Hypothalamus (tissue), 51 donors: ENCODE results near the gene PARVA.
A peak's percentile ranks its signal among the peaks of the same experiment; 100 is the strongest.

ENCODE experiments used
- DNase-seq, 51 donors: peaks; one replicate each; lab custom pipeline; 2025; lab: John Stamatoyannopoulos, UW

The PARVA gene

DNA sequence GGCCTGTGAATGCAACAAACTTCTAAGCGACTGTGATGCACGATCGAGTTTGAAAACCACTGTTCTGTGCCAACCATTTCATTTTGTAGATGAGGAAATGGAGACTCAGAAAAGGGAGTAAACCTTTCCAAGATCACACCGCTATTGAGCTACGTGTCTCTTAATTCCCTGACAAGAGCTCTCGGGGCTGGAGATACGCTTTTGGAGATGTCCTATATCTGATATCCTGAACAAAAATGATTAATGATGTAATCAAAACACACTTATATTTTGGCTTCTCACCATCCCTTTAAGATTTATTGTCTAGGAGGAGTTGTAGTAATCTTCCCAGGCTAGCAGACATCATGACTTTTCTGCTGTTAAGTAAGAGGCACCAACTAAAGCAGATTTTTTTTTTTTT lies 1.7 kb upstream of the PARVA start:
- DNase-seq, result no peak

DNA sequence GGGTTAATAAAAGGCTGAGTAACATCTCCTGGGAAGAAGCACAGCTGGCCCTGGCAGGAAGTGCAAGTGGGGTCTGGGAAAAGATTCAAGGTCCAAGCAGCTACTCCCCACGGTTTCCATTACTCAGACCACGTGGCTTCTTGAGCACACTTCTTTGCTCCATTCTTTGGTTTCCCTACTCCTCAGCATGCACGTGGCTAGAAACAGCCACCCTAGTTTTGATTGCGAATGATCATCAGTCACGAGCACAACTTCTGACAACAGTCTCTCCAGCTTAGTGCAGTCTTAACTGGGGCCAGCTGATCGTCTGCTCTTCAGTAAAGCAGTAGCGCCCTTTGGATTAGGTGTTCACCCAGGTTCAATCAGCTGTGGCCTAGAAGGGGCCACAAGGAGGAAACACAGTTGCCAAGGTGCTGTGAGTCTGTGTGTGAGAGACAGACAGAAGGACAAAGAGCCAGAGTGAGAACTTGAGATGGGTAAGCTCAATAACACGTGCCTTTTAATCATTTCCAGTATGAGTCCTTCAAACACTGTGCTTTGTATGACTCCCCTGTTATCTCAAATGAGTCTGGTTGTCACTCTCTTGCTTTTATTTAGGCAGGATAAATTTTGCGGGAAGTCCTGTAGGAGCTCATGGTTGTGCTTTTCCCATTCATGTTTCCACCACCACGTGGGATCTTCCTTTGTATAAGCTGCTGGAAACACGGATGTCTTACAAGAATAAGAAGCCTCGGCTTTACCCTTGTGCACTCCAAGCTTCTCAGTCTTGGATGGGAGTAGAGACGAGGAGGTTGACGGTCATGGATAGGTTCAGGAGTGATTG lies 901 bp upstream of the PARVA start:
- DNase-seq, result no peak

DNA sequence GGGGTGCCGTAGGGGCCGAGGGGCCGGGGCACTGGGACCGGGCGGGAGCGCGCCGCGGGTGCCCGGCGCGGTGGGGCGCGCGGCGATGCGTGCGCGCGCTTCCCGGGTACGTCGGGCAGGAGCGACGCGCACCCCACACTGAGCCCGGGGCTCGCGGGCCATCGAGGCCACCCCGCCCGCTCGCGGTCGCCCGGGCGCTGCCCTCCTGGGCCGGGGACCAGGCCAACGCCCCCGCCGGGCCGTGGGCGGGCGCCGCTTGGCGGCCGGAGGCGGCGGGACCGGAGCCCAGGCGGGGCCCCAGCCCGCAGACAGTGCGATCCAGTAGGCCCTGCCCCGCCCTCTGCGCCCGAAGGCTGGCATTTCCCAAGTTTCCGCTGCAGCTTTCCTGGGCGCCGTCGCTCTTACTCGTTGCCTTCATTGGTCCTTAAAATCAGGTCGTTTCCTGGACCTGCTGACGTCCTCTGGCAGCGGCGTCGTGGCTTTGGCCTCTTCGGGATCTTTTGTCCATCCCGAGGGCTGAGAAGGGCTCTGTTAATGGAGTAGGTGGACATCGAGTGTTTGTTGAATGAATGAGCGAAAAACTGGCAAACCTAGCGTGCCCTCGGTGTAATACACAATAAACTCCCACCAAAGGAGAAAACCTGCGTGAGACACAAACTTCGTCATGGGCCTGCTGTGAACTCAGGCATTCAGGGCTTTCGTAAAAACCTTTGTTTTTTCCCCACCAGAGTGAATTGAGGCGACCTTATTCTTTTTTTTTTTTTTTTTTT lies 638 bp downstream of the PARVA start:
- peak in 30 of 51 donors; percentile 11 to 78 (median 34) for DNase-seq

DNA sequence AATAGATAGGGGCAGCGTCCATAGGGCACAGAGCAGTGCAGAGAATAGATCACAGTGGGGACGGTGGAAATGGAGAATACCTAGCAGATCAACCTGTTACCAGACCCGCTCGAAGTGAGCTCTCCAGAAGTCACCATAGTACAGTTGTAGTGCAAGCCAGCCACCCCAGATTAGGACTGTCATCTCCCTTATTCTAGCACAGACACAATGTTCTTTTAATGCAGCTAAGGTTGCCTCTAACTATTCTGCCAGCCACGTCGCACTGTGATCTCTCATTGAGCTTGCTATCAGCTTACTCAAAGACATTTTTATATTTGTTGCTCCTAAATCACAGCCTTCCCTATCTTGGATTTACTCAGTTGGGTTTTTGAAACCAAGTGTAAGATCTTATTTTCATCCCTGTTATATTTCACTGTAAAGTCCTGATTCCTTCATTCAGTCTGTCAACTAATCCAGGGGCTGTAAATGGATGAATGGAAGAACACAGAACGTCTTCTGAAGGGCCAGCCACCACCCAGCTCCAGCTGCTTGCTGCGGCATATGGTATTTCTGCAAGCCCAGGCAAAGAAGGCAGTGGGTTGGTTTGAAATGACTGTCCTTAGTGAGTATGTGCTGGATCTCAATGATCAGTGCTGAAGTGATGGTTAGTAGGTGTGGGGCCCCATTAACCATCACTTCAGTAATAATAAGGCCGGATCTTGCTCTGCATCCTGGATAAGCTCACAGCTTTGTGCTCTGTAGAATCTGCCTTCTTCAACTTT lies 3.4 kb downstream of the PARVA start:
- DNase-seq, result no peak

DNA sequence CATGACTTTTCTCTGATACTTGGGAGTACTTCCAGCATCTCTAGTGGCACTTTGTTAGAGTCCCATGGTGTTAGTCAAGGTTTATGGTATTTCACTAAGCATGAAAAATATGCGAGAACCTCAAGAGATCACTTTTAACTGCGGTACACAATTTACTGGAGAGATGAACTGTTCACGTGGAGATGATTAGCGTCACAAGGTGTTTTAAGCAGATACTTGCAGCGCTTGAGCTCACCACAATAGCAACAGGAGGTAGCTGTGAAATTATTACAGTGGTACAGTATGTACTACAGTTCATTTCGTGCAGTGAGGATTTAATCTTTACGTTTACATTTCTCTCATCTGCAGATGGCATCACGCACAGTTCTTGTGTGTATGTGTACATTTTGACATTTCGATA lies 4.5 kb downstream of the PARVA start:
- no peak for DNase-seq

DNA sequence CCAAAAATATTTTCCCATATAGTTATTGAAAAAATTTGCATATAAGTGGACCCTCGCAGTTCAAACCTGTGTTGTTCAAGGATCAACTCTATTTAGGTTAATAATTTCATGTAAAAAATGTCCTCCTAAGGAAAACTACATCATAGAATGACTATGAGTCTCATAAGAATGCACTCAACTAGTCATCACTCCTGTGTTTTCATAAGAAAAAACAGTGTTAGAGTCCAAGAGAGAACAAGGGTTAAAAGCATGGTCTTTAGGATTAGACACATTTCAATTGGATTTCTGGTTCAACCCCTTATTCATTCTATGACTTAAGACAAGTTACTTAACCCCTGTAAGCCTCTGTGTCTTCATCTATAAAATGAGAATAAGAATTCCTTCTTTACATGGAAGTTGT lies 5.1 kb downstream of the PARVA start:
- no peak for DNase-seq

DNA sequence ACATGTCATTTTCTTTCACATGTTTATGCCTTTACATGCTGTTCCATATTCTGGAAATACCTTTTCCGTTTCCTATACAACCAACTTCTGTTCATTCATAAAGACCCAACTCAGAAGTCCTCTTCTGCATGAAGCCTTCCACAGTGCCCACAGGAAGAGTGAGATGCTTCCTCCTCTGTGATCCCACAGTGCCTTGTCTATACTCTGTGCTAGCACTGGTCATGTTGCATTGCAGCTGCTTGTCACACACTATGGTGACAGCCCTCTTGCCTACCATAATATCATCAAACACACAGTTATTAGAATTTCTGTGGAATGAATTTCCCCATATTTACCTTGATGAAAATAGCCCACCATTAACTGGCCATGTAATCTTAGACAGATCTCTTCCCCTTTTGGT lies 8.9 kb downstream of the PARVA start:
- no peak for DNase-seq

DNA sequence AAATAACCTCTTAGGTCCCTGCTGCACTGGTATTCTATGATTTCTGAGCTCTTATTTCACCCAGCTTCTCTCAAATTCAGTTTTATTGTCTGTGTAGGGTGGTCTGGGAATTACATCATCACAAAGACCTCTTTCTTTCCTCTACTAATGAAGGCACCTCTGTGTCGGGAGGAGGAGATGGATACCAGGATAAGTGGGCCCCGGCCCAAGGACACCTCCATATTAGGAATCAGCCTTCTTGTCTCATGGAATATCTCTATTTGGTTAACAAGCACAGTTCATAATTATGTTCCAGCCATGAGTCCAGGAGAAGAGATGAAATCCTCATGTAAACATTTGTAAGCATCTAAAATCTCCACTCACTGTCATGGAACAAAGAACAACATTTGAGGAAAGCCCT lies 9.4 kb downstream of the PARVA start:
- no peak for DNase-seq

DNA sequence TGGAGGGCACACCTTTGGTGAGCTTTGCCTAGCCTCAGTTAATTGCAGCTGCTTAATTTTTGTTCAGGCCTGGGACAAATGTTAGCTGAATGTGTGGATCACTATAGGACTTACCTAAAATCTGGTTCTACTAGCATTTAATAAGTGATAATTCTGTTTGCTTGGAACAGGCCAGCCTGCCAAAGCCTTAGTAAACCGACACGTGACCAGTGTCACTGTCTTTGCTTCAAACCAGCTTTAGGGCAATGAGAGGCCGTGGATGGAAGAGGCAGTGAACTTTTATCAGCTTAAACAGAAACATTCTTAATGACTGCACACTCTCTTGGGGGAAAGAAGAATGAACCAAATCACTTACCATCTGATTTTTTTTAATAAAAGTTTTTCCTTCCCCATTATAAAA lies 10.8 kb downstream of the PARVA start:
- no peak for DNase-seq

DNA sequence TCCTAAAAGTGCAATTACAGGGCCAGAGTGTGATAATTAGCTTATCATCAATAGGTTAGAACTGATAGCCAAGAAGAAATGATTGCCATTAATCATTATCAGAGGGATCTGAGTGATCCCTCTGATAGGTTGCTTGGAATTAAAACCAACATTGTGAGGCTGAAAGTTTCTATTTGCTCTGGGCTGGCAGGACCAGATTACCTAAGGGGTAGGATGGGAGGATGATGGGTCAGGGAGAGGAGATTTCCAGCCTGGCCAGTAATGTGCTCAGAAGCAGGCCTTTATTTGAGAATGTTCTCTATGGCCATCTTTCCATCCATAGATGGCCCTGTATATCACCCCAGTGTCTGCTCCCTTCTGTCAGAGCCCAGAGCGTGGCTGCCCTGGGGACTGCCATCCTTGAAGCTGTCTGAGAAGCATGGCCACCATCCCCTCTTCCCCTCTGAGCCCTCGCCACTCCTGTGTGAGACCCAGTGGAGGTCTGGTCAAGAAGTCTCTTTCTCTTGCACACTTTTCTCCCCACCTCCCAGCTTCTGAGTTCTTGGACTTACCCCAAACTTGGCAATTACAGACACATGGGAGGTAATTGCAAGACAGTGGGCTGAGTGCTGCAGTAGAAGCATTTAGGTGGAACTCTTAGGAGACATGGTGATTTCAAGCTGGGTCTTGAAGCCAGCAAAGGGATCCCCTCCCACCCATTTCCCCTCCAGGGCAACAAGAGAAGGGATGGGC lies 11.7 kb downstream of the PARVA start:
- no peak for DNase-seq

DNA sequence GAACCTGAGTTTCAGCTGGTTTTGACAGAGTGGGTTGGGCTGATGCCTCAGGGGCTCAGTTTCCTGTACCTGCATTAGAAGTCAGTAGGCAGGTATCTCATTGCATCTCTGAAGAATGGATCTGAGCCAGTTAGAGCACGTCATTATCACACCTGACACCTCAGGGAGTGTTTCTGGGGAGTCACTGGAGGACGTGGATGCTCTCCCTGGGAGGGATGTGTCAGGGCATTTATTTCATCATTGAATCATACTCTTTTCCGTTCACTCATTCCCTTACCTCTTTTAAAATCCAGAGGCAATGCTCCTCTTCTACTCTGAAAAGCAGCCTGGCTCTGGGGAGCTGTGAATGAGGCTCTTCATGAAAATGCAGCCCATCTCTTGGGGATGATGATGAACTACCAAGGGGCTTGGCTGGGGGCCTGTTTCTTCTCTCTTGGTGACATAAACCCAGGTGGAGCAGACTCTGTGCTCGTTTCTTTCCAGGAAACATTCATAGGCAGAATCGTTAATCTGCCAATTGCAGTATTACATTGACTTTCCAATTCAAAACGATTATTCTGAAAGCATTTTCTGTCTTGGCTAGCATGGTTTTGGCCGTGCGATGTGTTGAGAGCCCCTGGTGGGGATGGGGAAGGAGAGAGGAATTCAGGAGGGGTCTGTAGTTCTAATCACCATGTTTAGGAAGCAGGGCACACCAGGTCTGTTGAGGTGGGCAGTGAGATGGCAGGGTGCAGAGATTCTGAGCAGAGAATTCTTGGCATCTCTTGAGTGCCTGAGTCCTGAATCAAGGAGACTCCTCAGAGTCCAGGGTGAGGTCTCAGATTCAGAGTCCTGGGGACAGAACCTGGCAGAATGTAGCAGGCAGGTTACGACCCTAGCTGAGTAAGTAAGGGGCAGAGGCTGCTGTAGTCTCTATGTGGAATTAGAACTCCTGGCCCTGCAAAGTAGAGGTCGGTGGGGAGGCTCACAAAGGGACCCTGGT lies 12.6 kb downstream of the PARVA start:
- no peak for DNase-seq

DNA sequence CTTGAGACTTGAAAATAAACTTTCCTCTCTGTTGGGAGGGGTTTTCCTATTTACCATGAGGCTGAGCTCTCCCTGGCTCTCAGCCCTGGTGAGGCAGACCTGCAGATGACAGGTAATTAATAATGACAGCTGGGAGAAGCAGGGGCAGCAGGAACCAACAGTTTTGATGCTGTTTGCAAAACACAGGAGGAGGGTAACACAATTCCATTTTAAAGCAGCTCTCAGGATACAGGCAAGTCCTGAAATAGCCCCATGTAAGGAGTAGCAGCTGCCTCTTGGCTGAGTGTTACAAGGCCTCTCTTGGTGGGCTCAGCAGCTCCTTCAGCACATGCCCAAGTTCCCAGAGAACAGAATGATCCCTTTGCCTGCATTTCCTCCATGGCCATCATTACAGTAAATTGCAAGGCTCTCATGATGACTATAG lies 13.3 kb downstream of the PARVA start:
- no peak for DNase-seq

DNA sequence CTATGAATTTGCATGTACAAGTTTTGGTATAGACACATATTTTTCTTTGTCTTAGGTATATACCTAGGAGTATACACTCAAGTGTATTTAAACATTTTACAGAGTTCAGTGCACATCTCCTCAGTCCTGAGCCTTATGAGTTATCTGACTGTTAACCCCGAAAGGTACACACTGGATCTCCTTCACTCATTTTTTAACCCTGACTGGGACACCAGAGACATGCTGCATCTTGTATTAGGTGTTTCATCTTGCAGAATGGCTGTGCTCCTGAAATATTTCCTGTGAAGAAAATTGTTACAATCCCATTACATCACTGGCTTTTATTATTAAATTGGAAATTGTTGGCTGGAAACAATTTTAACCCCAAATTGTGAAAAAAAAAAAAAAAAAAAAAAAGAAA lies 15.3 kb downstream of the PARVA start:
- DNase-seq, result no peak

DNA sequence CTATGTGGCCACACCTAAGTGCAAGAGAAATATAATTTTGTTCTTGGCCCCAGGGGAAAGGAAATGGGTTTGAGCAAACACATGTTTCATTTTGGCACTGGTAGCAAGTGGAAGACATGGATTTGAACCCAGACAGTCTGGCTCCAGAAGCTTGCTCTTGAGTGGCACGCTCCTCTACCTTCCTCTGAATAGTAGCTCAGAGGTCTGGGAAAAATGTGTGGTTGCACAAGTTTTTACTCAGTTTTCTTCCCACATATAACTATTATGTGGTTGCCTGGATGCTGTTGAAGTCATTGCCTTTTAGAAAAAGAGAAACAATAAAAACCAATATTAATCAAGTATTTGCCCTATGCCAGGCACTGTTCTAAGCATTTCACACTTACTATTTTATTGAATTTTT lies 16.3 kb downstream of the PARVA start:
- no peak for DNase-seq

DNA sequence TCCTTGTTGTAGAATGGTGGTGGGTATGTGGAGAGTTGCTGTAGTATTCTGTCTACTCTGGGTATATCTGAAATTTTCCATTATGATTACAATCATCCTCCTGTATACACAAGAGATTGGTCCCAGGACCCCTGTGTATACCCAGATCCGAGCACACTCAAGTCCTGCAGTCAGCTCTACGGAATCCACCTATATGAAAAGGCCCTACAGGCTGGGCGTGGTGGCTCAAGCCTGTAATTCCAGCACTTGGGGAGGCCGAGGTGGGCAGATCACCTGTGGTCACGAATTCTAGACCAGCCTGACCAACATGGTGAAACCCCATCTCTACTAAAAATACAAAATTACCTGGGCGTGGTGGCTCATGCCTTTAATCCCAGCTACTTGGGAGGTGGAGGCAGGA lies 17.2 kb downstream of the PARVA start:
- DNase-seq, result no peak

DNA sequence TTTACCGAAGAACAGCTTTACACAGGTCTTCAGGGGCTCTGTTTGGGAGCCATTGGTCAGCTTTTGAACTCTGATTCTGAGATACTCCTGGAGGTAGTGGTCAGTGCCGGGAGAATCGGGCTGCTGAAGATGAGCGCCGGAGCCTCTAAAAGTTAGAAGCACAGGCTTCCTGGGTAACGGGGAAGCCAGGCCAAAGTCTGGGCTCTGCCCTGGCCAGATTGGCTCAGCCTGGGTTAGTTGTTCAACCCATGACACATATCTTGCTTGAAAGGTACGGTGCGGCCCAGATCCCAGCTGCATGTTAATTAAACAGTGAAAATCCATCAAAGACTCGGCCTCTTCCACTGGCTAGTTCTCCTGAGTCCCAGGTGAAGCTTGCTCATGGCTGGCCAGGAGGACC lies 18.0 kb downstream of the PARVA start:
- DNase-seq, result no peak

DNA sequence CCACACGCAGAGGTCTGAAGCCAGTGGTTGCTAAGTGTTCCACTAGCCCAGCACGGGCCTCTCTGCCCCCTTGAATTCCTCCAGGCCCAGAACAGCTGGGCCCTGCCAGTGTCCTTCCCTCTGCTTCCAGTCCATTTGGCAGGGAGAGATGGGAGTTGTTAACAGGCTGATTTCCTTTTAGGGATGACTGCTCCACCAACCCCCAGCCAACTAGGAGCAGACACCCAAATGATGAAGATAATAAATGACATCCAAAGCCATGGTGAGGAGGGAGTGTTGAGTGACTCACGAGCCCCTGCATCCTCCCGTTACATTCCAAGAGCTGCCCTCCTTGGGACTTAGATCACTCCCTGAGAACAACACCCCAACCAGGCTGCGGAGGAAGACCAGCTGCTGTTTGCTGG lies 20.6 kb downstream of the PARVA start:
- DNase-seq, result no peak

DNA sequence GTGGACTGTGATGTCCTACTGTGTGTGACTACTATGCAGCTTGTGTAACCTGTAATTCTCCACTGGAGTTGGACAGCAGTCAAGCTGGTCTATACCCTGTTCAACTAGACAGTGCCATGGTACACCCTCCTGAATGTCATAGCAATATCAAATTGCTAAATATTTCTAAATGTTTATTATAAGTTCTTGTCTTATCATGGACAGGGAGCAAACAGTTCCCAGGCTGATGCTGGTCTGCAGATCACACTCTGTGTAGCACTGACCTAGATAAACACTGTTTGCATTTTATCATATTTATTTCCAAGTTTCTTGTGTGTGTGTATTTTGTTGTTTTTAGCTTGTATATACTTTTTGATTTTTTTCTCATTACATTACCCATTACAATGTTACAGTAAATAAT lies 22.0 kb downstream of the PARVA start:
- DNase-seq, result no peak

DNA sequence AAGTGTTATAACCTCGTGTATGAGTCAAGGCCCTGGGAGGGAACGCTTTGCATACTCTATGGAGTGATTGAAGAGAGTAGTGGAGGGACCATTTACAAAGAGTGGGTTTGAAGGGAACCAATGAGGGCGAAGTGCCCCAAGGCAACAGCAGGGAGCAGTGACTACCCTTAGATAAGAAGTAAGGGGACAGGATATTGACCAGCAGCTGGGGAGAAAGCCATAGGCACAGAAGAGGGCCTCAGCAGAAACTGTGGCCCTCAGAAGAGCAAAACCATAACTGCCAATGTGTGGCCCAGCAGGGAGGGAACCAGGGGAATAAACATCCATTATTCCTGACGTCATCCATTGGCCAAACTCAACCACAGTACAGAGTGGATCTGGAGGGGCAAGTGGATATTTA lies 24.7 kb downstream of the PARVA start:
- no peak for DNase-seq

DNA sequence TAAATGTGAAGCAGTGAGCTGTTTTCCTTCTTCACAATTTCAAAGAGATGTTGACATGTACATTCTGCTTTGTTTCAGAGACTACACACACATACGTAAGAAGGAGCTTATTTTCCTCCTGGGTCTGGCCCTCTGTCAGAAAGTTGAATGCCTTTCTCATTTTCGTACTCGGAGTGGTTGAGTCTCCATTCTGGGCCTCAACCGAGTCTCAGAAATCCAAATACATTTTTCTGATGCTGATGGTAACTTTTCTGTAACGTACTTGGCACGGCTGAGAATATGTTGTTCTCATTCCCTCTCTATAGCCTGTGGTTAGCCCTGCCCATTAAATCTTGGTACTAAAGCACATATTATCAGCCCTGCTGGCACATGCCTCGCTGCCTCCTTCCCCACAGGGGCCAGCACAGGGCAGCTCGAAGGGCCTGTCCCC lies 25.3 kb downstream of the PARVA start:
- no peak for DNase-seq
